HG03045 (cell line): ENCODE measurements around the gene EMC10.
"Not testable (repeated sequence)": the region's sequence is repeated elsewhere in the genome, so short reads cannot be mapped to it uniquely, and the experiment has no call there.

Experiments used
- ATAC-seq: cut with Tn5 transposase; IDR thresholded peaks from one replicate; pipeline ENCODE4 v1.9.1; 2021; ENCODE audit warnings: mild to moderate bottlenecking, moderate library complexity; ENCODE audit not compliant: unreplicated experiment

EMC10 gene

GRCh38 chr19:50450369-50451222, 25.7 kb upstream of the EMC10 start:
- ATAC-seq, result no peak

GRCh38 chr19:50451223-50451534, 25.1 kb upstream of the EMC10 start:
- no peak for ATAC-seq

DNA sequence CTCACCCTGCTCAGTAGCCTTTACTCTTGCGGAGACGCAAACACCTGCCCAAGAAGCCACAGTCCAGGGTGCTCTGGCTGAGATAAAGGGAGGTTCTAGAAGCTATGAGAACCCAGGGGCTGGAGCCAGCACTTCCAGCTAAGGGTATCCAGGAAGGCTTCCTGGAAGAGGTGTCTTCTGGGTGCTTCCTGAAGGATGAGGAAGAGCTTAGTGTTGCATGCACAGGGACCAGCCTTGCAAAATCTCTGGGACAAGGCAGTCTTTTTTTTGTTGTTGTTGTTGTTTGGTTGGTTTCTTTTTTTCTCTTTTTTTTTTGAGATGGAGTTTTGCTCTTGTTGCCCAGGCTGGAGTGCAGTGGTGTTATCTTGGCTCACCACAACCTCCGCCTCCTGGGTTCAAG, 23.1 kb upstream of the EMC10 start:
- ATAC-seq, result no peak

DNA sequence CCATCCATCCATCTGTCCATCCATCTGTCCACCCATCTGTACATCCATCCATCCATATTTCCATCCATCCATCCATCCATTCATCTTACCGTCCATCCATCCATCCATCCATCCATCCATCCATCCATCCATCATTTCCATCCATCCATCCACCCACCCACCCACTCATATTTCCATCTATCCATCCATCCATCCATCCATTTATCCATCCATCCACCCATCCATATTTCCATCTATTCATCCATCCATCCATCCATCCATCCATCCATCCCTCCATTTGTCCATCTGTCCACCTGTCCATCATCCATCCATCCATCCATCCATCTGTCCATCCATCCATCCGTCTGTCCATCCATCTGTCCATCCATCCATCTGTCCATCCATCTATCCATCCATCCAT, 20.3 kb upstream of the EMC10 start:
- ATAC-seq, result no peak

DNA sequence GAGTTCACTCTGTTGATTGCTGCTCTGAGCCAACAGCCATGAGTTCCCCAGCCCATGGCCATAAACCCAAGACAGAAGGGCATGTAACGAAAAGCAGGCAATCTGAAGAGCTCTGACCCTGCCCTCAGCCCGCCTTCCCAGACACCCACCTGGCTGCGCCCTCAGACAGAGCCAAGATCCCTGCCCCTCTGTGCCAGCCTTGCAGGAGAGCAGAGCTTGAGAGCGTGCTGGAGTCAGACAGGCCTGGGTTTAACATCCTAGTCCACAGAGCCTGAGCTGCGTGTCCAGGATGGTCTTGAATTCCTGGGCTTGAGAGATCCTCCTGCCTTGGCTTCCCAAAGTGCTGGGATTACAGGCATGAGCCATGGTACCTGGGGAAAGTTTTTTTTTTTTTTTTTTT, 19.0 kb upstream of the EMC10 start:
- ATAC-seq, result no peak

DNA sequence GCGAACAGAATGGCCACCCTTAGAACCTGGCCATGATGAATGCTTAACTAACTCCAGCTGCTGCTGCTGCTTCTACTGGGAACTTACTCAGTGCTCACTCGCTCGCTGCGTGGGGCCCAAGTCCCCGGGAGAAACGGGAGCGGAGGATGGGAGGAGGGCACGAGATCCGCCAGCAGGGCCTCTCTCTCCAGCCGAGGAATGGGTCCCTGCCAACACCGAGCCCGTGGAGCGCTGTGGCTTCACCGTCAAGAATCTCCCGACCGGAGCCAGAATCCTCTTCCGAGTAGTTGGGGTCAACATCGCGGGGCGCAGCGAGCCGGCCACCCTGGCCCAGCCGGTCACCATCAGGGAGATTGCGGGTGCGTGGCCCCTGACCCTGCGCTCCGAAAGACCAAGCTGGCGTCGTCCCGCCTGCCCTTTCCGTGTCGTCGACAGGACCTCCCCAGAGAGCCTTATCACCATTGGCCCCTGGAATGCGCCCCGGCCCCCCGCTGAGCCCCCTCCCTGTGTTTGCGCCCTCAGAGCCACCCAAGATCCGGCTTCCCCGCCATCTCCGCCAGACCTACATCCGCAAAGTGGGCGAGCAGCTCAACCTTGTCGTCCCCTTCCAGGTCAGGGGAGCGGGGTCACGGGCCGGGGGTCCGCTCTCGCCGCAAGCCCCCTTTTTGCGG, 17.8 kb upstream of the EMC10 start:
- ATAC-seq, result no peak

- no peak for ATAC-seq
Measured at GRCh38 chr19:50459067-50459456, 17.2 kb upstream of the EMC10 start.

DNA sequence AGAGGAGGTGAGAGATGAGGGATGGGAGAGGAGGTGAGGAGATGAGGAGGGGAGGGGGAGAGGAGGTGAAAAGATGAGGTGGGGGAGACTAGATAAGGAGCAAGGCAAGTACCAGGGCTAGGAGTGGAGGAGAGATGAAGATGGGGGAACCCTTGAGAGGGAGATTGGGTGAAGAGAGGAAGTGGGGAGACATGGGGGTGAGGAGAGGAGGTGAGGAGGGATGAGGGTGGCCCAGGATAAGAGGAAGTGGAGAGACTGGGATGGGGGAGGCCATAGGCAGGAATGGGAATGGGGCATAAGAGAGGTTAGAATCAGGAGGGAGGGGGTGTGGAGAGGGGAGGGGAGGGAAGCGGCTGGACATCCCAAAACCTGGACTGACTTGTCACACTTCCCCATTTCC, 16.7 kb upstream of the EMC10 start:
- no peak for ATAC-seq

DNA sequence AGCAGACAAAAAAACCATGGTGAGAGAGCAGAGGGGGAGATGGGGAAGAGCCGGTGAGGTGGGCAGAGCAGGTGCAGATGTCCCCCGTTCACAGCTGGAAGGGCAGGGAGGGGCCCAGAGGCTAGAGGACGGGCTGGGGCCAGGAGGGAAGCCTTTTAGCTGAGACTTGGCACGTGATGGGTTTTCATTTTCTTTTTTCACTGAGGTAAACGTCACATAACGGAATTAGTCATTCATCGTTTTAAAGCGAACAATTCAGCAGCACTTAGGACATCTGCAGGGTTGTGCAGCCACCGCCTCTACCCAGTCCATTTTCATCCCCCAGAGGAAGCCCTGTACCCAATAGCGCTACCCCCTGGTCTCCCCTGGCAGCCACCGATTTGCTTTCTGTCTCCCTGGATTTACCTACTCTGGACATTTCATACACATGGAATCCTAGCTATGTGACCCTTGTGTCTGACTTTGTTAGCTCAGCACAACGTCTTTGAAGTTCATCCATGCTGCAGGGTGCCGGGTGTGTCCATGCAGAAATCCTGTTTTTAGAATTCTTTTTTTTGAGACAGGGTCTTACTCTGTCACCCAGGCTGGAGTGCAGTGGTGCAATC, 16.0 kb upstream of the EMC10 start:
- no peak for ATAC-seq

- ATAC-seq, result no peak
Measured at GRCh38 chr19:50461066-50461875, 15.0 kb upstream of the EMC10 start.

- no peak for ATAC-seq
Measured at GRCh38 chr19:50462970-50463369, 13.3 kb upstream of the EMC10 start.

DNA sequence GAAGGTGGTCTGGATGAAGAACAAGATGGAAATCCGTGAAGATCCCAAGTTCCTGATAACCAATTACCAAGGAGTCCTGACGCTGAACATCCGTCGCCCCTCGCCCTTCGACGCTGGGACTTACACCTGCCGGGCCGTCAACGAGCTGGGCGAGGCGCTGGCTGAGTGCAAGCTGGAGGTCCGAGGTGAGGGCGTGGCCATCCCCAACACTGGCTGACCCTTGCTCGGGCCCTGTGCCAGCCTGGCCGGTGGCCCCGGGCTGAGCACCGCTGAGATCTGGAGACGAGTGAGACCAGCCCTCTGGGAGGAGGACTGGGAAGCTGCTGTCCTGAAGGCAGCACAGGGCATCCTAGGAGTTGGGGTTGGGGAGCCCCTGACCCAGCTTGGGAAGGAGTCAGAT, 12.0 kb upstream of the EMC10 start:
- no peak for ATAC-seq

DNA sequence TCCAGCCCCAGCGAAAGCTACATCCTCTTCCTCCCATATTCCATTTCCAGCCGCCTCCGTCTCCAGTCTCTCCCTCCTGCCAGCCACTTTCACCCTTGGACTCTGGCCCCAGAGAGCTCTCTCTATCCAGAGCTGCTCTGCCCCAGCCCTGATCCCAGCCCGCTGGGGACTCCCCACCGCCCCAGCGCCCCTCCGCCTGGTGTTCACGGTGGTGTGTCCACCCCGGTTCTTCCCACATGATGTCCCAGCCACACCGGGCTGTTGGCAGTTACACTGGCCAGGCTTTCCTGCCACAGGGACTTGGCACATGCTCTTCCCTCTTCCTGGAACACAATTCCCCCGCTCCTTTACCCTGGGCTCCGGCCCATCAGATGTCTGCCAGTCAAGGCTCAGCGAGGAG, 11.3 kb upstream of the EMC10 start:
- ATAC-seq, result no peak

- no peak for ATAC-seq
Measured at GRCh38 chr19:50465986-50466705, 10.2 kb upstream of the EMC10 start.

DNA sequence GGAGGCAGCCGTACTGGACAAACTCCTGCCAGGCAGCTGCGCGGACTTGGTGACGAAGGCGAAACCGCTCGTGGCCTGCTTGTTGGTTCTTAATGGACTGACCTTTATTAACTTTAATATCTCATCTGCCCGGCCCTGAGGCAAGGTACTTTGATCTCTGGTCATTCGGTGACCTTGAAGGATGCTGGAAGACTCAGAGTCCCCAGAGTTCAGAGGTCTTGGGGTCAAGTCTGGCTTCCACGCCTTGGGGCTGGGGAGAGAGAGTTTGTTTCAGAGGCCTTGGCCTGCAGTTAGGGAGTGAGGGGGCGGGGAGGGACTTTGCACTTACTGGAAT, 9.6 kb upstream of the EMC10 start:
- no peak for ATAC-seq

GRCh38 chr19:50467566-50467965, 8.7 kb upstream of the EMC10 start:
- no peak for ATAC-seq

DNA sequence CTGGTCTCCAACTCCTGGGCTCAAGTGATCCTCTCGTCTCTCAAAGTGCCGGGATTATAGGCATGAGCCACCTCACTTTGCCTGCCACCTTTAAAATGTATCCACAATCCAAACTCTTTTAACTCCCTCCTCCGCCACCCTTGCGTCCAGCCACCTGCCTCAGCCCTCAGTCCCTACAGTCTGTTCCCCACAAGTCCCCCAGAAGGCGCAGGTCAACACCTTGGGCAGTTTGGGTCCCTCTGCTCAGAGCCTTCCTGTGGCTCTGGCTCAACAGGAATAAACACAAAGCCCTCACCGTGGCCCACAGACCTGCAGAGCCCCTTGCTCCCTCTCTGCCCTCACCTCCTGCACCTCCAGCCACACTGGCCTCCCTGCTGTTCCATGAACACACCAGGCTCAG, 7.5 kb upstream of the EMC10 start:
- ATAC-seq, result no peak

DNA sequence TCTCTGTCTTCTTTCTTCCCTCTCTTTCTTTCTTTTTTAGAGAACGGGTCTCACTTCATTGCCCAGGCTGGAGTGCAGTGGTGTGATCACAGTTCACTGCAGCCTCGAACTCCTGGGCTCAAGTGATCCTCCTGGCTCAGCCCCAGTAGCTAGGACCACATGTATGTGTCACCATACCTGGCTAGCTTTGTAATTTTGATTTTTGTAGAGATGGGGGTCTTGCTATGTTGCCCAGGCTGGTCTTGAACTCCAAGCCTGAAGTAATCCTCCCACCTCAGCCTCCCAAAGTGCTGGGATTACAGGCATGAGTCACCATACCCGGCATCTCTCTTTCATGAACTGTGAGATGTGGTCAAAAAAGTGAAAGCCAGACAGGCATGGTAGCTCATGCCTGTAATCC, 3.0 kb upstream of the EMC10 start:
- ATAC-seq, result not testable (repeated sequence)

- no peak for ATAC-seq
Measured at GRCh38 chr19:50475101-50475568, 1.2 kb upstream of the EMC10 start.

GRCh38 chr19:50475736-50476223, 527 bp upstream of the EMC10 start:
- ATAC-seq, result peak; percentile 24

GRCh38 chr19:50476907-50477238, 566 bp downstream of the EMC10 start:
- ATAC-seq, result no peak
